HepG2 (cell line): ENCODE measurements around the gene GIMD1. TPM values are rescaled to one million over a fixed set of nuclear protein-coding genes. Genes with fewer than 3 reads are reported as not detected.

ENCODE experiments used
- FOXA3 ChIP-seq: IDR thresholded peaks from 2 replicates; pipeline ENCODE4 v1.6.1; 2016; ENCODE audit warnings: missing genetic modification reagents, missing compliant biosample characterization
- GABPB1 ChIP-seq: IDR thresholded peaks from 2 replicates; pipeline ENCODE4 v1.6.1; 2016; ENCODE audit warnings: mild to moderate bottlenecking, missing genetic modification reagents, moderate library complexity, missing compliant biosample characterization
- HNF1A ChIP-seq, 2 experiments: sonication (generic) in 1 of 2; formaldehyde crosslinking in 1 of 2; IDR thresholded peaks; 2 replicates each; pipeline versions ENCODE4 v1.4.0 to v1.6.1; 2016 to 2020; ENCODE audit warnings: borderline replicate concordance in 1 of 2, low read depth in 1 of 2, mild to moderate bottlenecking in 1 of 2, missing genetic modification reagents in 1 of 2
- MTA1 ChIP-seq: sonication (generic); formaldehyde crosslinking; IDR thresholded peaks from 2 replicates; pipeline ENCODE4 v1.4.0; 2020; ENCODE audit warnings: missing genetic modification reagents, mild to moderate bottlenecking, borderline replicate concordance
- NFKB2 ChIP-seq: sonication (generic); formaldehyde crosslinking; IDR thresholded peaks from 2 replicates; pipeline ENCODE4 v1.4.0; 2020; ENCODE audit warnings: missing genetic modification reagents, borderline replicate concordance
- NR2F6 ChIP-seq, 2 experiments: IDR thresholded peaks; 2 replicates each; pipeline ENCODE4 v1.6.1; 2016; ENCODE audit warnings: antibody characterized with exemption in 1 of 2, mild to moderate bottlenecking in 1 of 2
- PITX1 ChIP-seq: sonication (generic); formaldehyde crosslinking; IDR thresholded peaks from 2 replicates; pipeline ENCODE4 v1.5.1; 2020; ENCODE audit warnings: mild to moderate bottlenecking, missing genetic modification reagents
- PRDM4 ChIP-seq: sonication (generic); formaldehyde crosslinking; IDR thresholded peaks from 2 replicates; pipeline ENCODE4 v1.9.0; 2021; ENCODE audit warnings: missing genetic modification reagents, borderline replicate concordance
- REXO4 ChIP-seq: sonication (generic); formaldehyde crosslinking; IDR thresholded peaks from 2 replicates; pipeline ENCODE4 v1.8.0; 2022; ENCODE audit warnings: missing genetic modification reagents, mild to moderate bottlenecking, borderline replicate concordance
- SMAD9 ChIP-seq: sonication (generic); formaldehyde crosslinking; IDR thresholded peaks from 2 replicates; pipeline ENCODE4 v1.5.1; 2020; ENCODE audit warnings: mild to moderate bottlenecking, missing genetic modification reagents
- SMYD3 ChIP-seq: sonication (generic); formaldehyde crosslinking; IDR thresholded peaks from 2 replicates; pipeline ENCODE4 v1.8.1; 2023; ENCODE audit warnings: mild to moderate bottlenecking, missing genetic modification reagents
- SNAPC2 ChIP-seq: sonication (generic); formaldehyde crosslinking; IDR thresholded peaks from 2 replicates; pipeline ENCODE4 v1.8.1; 2022; ENCODE audit warnings: mild to moderate bottlenecking, missing genetic modification reagents
- SOX6 ChIP-seq, 2 experiments: fragments of 450-650 bp in 1 of 2; sonication (generic) in 1 of 2; formaldehyde crosslinking in 1 of 2; IDR thresholded peaks; 2 replicates each; pipeline versions ENCODE4 v1.4.0 to v1.6.1; 2017 to 2020; ENCODE audit warnings: antibody characterized with exemption in 1 of 2, mild to moderate bottlenecking in 1 of 2, missing genetic modification reagents in 1 of 2
- TBP ChIP-seq: sonication (generic); formaldehyde crosslinking; IDR thresholded peaks from 2 replicates; pipeline ENCODE4 v1.5.0; 2020; ENCODE audit warnings: missing genetic modification reagents
- TCF7 ChIP-seq: sonication (generic); IDR thresholded peaks from 2 replicates; pipeline ENCODE4 v1.6.1; 2016; ENCODE audit warnings: antibody characterized with exemption, low read depth
- ZBTB14 ChIP-seq: sonication (generic); formaldehyde crosslinking; IDR thresholded peaks from 2 replicates; pipeline ENCODE4 v1.4.0; 2020; ENCODE audit warnings: missing genetic modification reagents
- ZBTB44 ChIP-seq: sonication (generic); formaldehyde crosslinking; IDR thresholded peaks from 2 replicates; pipeline ENCODE4 v1.4.0; 2020; ENCODE audit warnings: missing genetic modification reagents
- ZNF235 ChIP-seq: sonication (generic); formaldehyde crosslinking; IDR thresholded peaks from 2 replicates; pipeline ENCODE4 v1.8.1; 2023; ENCODE audit warnings: mild to moderate bottlenecking, missing genetic modification reagents, borderline replicate concordance
- ZNF724P ChIP-seq: sonication (generic); formaldehyde crosslinking; IDR thresholded peaks from 2 replicates; pipeline ENCODE4 v1.8.0; 2022; ENCODE audit warnings: missing genetic modification reagents, borderline replicate concordance
- polyA plus RNA-seq, 8 experiments: library from polyadenylated mRNA; depleted of rRNA in 3 of 8; stranded (reverse) in 7 of 8; unstranded in 1 of 8; fragments of >200 nt; fragmentation: Illumina TruSeq in 4 of 8; extraction: Trizol in 4 of 8; gene quantifications; 2 replicates each; pipeline versions ENCODE4 v1.2.1 to v1.2.3, GENCODE V29; 2011 to 2016; ENCODE audit warnings: low read depth in 4 of 8, missing spikeins in 1 of 8, mixed read lengths in 1 of 8; ENCODE audit not compliant: insufficient read depth in 1 of 8
- total RNA-seq, 5 experiments: library from RNA; depleted of rRNA; stranded (reverse); fragments of >200 nt; fragmentation: Illumina TruSeq; extraction: Trizol; gene quantifications; 2 replicates each; pipeline ENCODE4 v1.2.3, GENCODE V29; 2016; ENCODE audit warnings: low read depth in 1 of 5

GIMD1 gene
- total and polyA plus RNA-seq, 2 of the 13 experiments (the other 11 are each of a cell fraction or from before 2014, with no cell fraction given): not detected

- TF ChIP-seq NFKB2 (CRISPR knock-in tag): no peak
- TF ChIP-seq PRDM4 (CRISPR knock-in tag): no peak
- TF ChIP-seq NR2F6 (IDR thresholded peaks at IDR 0.05): no peak
- TF ChIP-seq NR2F6 (CRISPR knock-in tag; IDR thresholded peaks at IDR 0.05): no peak
- no peak for TF ChIP-seq ZNF235
- no peak for TF ChIP-seq SMAD9
- TF ChIP-seq MTA1: no peak
- peak; percentile 86 for TF ChIP-seq HNF1A (IDR thresholded peaks at IDR 0.05; ENCODE audit: low read depth)
- peak; percentile 93; the same call in 1 of the 2 replicates for TF ChIP-seq HNF1A (CRISPR knock-in tag; IDR thresholded peaks at IDR 0.05; ENCODE audit: borderline replicate concordance)
- TF ChIP-seq ZBTB44: no peak
- no peak for TF ChIP-seq TBP
- TF ChIP-seq PITX1 (CRISPR knock-in tag): peak; percentile 98
- peak; percentile 68 for TF ChIP-seq TCF7
- TF ChIP-seq GABPB1 (CRISPR knock-in tag): no peak
- no peak for TF ChIP-seq SNAPC2
- TF ChIP-seq REXO4 (CRISPR knock-in tag): no peak
- no peak for TF ChIP-seq SOX6 (IDR thresholded peaks at IDR 0.05)
- peak; percentile 19; the same call in 1 of the 2 replicates for TF ChIP-seq SOX6 (CRISPR knock-in tag; IDR thresholded peaks at IDR 0.05)
- no peak for TF ChIP-seq ZBTB14 (CRISPR knock-in tag)
- TF ChIP-seq ZNF724P: no peak
- TF ChIP-seq FOXA3 (CRISPR knock-in tag): peak; percentile 83
- no peak for TF ChIP-seq SMYD3
These were observed 24.5 kb downstream of the GIMD1 start (continued) for GRCh38 chr4:106343865-106344646.
